T47D (cell line): ENCODE results near the gene TSR3.

Experiments used
- DNase-seq, 2 experiments: peaks; one replicate each; pipeline versions ENCODE4 v3.0.0 to v3.0.0-alpha.2; 2011 to 2012; ENCODE audit warnings: low read depth in 1 of 2, low spot score in 1 of 2
- JUND ChIP-seq: IDR thresholded peaks from 2 replicates; pipeline ENCODE4 v1.6.1; 2012; ENCODE audit warnings: low read depth
- in situ Hi-C: cut with HindIII; loops from 2 replicates; pipeline ENCODE4 v1.10.0; 2016; ENCODE audit warnings: low sequenced_read_pairs, low pct_unique_long_range_greater_than_20kb

The TSR3 gene

DNA sequence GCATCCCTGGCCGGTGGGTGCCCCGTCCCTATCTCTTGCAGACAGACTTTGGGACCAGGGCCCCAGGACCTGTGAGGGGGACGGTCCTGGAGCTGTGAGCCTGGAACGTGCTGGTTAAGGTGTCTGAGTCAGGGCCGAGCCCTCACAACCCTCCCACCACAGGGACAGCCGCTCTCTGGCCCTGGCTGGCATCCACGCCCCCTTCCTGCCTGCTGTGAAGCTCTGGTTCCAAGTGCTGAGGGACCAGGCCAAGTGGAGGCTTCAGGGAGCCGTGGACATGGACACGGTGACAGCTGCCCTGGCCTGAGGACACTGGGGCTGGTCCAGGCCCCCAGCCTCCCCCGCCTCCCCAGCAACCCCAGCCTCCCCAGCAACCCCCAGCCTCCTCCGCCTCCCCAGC, 6.6 kb downstream of the TSR3 start:
- DNase-seq: no peak
- TF ChIP-seq JUND: no peak
- in situ Hi-C loops: no loop called here

DNA sequence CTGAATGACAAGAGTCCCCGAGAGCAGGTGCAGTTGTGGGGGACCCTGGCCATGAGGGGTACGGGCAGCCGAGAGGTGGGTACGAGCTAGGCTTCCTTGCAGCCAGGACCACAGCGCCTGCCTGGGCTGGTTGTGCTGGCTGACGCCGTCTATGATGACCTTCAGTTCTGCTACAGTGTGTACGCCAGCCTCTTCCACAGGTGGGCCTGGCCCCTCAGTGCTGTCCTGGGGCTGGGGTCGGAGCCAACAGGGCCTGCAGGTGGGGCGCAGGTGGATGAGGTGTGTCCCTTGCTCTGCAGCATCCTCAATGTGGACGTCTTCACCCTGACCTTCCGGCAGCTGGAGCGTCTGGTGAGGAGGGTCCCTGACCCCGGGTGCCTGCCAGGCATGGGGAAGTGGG, 7.2 kb downstream of the TSR3 start:
- in situ Hi-C loops: no loop called here
- no peak for TF ChIP-seq JUND
- DNase-seq: no peak

DNA sequence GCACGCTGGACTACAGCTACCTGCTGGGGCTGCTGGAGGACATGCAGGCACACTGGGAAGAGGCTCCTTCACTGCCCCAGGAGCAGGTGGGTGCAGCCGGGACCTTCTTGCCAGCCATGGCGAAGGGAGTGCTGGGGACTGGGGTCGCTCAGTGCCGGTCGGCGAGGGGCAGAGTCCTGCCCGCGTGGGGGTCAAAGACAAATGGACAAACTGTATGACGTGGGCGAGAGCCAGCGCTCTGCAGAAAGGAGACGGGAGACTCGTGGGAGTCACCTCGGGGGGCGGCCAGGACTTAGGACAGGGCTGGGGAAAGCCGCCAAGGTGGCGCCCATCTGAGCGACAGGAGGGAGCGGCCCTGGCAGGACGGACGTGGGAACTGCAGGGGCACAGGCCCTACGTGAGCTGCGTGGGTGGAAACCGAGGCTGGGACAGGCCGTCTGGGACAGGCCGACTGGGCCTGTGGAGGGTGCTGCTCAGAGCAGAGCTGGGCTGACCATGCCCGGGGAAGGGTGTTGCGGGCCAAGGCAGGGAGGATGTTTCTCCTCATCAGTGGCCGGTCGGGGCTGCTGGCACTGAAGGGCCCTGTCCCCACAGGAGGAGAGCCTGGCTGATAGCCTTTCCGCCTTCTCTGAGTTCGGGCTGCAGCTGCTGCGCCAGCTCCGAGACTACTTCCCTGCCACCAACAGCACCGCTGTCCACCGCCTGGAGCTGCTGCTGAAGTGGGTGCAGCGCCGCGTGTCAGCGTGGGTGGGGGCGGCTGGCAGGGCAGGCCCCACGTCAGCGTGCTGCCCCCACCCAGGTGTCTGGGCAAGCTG, 8.0 kb downstream of the TSR3 start:
- TF ChIP-seq JUND: no peak
- DNase-seq: no peak
- in situ Hi-C loops: no loop called here

DNA sequence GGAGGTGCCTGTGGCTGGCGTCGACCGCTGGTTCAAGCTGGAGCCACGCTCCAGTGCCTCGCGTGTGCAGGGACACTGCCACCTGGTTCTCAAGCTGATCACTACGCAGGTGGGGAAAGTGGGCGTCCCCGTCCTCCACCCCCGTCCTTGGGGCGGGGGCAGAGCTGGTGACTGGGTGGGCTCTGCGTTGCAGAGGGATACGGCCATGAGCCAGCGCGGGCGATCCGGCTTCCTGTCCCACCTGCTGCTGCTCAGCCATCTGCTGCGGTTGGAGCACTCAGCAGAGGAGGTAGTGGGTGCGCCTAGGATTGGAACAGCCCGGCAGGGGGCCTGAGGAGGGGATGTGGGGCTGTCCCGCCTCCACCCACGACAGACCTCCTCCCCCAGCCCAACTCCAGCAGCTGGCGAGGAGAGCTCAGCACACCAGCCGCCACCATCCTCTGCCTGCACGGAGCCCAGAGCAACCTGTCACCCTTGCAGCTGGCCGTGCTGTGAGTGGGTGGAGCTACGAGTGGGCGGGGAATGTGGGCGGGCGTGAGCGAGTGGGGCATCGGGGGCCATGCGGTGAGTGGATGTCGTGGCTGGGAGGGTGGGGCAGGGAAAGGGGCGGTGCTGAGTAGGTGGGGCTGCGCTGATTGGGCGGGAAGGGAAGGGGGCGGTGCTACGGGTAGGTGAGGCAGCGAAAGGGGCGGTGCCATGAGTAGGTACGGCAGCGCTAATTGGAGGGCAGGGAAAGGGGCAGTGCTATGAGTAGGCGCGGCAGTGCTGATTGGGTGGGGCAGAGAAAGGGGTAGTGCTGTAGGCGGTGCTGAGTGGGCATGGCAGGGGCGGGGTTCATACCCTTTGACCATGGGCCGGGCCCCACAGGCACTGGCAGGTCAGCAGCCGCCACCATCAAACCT, 8.9 kb downstream of the TSR3 start:
- peak; percentile 99 to 100 for DNase-seq
- in situ Hi-C loops: no loop called here
- TF ChIP-seq JUND: no peak

DNA sequence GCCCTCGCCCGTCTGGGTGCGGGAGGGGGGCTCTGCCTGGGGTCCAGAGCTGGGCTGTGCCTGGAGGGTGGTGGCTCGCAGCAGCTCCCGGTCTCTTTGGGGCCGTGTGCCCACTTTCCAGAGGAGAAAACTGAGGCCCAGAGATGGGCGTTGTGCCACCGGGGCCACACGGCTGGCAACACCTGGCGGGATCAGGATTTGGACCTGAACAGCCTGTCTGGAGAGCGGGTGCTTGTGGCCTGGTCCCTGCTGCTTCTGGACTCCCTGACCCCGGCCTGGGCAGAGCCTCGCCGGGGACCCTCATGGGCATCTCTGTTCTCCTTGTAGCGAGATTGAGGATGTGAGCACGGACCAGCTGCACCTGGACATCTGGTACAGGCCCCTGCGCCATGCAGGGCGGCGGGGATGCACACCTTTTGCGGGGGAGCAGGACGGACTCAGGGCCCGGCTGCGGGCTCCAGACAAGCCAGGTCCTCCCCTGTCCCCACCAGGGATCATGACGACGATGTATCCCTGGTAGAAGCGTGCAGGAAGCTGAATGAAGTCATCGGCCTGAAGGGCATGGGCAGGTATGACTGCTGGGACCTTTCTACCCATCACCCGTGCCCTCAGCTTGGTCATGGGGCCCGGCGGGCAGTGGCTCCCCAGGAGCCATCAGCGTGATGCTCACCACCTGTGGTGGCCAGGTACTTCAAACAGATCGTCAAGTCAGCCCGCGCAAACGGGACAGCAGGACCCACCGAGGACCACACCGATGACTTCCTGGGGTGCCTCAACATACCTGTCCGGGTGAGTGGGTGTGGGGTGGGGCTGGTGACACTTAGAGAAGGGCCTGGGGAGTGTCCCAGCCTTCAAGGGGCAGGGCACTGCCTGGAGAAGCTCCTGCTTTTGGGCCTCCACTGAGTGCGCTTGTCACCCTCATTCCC, 9.9 kb downstream of the TSR3 start:
- TF ChIP-seq JUND: no peak
- no peak for DNase-seq
- in situ Hi-C loops: no loop called here

DNA sequence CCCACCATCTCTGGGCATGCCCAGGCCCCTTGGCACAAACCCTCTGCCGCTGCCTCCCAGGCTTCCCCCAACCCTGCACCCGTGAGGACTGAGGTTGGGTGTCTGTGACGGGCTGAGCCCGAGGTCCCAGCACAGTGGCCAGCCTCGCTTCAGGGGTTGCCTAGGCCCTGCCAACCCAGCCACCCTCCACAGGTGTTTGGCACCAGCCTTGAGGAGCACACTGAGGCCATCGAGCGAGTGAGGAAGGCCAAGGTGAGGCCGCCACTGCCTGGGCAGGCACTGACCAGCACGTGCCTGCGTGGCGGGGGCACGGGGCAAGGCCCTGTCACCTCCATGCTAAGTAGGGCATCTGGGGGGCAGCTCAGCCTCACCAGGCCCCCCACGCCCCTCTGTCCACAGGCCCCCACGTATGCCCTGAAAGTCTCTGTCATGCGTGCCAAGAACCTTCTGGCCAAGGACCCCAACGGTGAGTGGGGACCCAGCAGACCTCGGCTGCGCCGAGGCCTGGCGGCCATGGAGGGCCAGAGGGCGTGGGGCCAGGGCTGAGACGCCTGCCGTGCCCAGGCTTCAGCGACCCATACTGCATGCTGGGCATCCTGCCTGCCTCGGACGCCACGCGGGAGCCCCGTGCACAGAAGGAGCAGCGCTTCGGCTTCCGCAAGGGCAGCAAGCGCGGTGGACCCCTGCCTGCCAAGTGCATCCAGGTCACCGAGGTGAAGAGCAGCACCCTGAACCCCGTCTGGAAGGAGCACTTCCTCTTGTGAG, 10.8 kb downstream of the TSR3 start:
- in situ Hi-C loops: no loop called here
- no peak for TF ChIP-seq JUND

DNA sequence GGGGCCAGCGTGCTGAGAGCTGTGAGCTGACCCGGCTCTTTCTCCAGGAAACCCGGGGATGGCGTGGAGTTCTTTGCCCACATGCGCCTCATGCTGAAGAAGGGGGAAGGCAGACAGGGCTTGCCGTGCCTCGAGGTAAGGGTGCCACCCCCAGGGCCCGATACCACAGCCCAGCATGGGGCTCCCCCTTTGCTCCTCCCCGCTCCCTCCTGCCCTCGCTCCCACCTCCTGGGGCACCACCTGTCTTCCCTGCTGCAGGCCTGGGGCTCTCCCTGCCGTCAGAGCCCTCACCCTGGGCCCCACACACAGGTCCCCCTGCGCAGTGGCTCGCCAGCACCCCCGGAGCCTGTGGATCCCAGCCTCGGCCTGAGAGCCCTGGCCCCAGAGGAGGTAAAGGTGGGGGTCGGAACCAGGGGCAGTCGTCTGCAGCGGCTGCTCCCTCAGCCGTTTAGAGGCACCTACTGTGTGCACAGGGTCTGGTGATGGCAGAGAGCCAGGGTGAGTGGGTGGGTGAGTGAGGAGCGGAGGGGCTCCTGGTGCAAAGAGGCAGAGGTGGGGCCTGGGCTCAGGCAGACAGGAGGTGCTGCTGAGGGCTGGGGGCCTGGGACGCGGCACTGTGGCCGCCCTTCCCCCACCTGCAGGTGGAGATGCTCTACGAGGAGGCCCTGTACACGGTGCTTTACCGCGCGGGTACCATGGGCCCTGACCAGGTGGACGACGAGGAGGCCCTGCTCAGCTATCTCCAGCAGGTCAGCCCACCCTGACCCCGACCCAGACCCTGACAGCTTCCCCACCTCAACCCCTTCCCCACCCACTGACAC, 12.6 kb downstream of the TSR3 start:
- in situ Hi-C loops: no loop called here
- no peak for DNase-seq
- no peak for TF ChIP-seq JUND

More for the DNA sequence above, 10.8 kb downstream of the TSR3 start:
- DNase-seq: no peak

DNA sequence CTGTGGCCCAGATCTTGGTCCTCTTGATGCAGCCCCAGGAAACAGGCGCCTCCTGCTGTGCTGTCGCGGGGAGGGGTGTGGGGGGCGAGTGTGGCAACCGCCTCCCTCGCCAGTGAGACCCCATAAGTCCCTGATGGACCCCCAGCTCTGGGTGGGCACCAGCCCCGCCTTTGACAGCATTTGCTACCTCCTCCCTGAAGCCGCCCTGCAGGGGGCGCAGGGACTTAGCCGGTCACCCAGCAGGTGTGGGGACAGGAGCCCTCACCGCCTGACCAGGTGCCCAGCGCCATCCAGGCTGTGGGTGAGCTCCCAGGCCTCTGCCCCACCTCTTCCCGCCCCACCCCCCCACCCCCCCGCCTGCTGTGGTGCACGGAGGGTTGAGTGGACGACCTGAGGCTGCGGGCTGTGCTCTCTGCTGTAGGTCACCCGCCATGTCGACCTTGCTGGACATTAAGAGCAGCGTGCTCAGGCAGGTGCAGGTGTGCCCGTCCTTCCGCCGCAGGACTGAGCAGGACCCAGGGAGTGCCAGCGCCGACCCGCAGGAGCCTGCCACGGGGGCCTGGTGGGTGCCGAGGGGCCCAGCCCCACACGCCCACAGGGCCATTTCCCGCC, 13.5 kb downstream of the TSR3 start:
- DNase-seq: peak; percentile 69
- TF ChIP-seq JUND: no peak
- in situ Hi-C loops: no loop called here

DNA sequence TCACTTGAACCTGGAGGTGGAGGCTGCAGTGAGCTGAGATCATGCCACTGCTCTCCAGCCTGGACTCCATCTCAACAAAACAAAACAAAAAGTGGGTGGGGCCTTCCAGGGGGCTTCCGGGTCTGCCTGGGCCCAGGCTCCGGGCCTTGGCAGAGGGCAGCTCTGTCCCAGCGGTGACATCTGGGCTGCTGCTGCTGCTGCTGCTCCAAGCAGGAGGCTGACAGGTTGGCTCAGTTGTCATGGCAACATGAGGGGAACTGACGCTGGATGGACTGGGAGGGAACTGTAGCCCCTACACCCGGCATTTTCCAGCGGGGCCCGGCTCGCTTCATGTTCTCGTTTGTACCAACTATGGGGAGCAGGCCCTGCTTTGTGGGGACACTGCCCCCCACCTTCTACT, 14.2 kb downstream of the TSR3 start:
- in situ Hi-C loops: no loop called here
- TF ChIP-seq JUND: no peak
- DNase-seq: no peak

DNA sequence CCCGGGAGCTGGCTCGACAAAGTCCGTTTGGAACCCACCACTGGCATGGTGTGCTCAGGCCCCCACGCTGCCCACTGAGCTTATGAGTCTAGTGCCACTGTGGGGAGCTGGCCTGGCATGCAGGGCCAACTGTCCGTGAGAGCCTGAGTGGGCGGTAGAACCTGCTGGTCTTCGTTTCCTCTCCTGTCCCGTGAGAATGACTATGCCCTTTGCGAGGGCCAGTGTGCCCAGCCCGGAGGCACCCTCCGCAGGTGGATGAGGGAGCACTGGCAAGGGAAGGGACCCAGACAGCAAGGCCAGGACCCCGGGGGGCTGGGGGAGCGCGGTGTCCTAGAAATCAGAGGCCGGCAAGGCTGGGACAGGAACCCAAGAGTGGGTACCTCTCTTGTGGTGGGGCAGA, 15.1 kb downstream of the TSR3 start:
- peak in 1 of 2 experiments; percentile 45 for DNase-seq
- no peak for TF ChIP-seq JUND
- in situ Hi-C loops: no loop called here

DNA sequence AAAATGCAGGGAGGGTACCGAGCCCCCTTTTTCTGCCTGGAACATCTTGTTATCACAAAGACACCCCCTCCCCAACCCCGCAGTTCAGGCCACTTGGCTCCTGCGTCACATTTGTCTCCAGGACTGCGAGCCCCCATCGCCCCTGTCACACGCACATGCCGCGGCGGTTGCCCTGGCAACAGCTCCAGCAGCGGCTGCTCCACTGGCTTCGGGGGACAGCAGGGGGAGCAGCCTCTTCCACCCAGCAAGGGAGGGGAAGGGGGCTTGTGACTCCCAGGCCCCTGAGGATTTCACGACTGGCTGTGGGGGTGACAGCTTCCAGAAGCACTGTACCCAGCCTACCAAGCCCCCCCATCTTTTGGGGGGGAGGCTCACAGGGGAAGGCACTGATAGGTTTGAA, 15.7 kb downstream of the TSR3 start:
- no peak for TF ChIP-seq JUND
- no peak for DNase-seq
- in situ Hi-C loops: no loop called here
